Measurements from ENCODE around the gene IRF9. TPM values are rescaled to one million over a fixed set of nuclear protein-coding genes. Genes with fewer than 3 reads are reported as not detected.
A peak's percentile ranks its signal among the peaks of the same experiment; 100 is the strongest.

IRF9 gene
- total RNA-seq, 1 experiment from 2014 or later = 27.6 TPM

- Mint-ChIP-seq H3K4me1 (peaks cover 9 to 13% of the 10 kb centered on the region in 2 experiments), H3K36me3 (ENCODE audit: insufficient read depth in 1 of 3, low read depth in 3 of 3) (peaks cover 36 to 72% (median 64%) of the 10 kb centered on the region in 3 experiments), H3K27ac (no peak overlapping the region), H3K9me3 (no peaks in the 10 kb centered on the region), H3K27me3 (ENCODE audit: low read depth) (no peaks in the 10 kb centered on the region), H3K4me3 (peak overlapping the region in 1 of 2 experiments; percentile 34; a peak in 1 of 5 replicates)
- no peak overlapping the region for H3T11ph ChIP-seq (ENCODE audit: low read length)
- no peak overlapping the region for H3K4me2 ChIP-seq (ENCODE audit: insufficient read depth, insufficient read length, low read length)
- H3K4ac ChIP-seq (ENCODE audit: low read depth, low read length) = no peak overlapping the region
- no peak overlapping the region for H3K23ac ChIP-seq (ENCODE audit: insufficient read length, low read depth, low read length)
- H3K56ac ChIP-seq (ENCODE audit: insufficient read length, low read depth, low read length) = no peak overlapping the region
- no peaks in the 10 kb centered on the region for H3K27me3 ChIP-seq (ENCODE audit: insufficient read depth, low read length)
- no peaks in the 10 kb centered on the region for H3K9me3 ChIP-seq (ENCODE audit: control insufficient read depth, low read depth, low read length)
- H3K23me2 ChIP-seq (ENCODE audit: insufficient read length, low read depth, low read length, poor library complexity, severe bottlenecking) = peaks cover 11% of the 10 kb centered on the region
- no peak overlapping the region for H2AK5ac ChIP-seq (ENCODE audit: insufficient read length, low read length)
- no peaks in the 10 kb centered on the region for H3K4me1 ChIP-seq (ENCODE audit: insufficient read depth, low read length)
- H2BK20ac ChIP-seq (ENCODE audit: low read depth, low read length, poor library complexity, severe bottlenecking) = no peak overlapping the region
- H3K14ac ChIP-seq (ENCODE audit: insufficient read depth, low read length) = no peak overlapping the region
- no peak overlapping the region for H2BK15ac ChIP-seq (ENCODE audit: low read depth, low read length)
- TF ChIP-seq, protein P1, sequence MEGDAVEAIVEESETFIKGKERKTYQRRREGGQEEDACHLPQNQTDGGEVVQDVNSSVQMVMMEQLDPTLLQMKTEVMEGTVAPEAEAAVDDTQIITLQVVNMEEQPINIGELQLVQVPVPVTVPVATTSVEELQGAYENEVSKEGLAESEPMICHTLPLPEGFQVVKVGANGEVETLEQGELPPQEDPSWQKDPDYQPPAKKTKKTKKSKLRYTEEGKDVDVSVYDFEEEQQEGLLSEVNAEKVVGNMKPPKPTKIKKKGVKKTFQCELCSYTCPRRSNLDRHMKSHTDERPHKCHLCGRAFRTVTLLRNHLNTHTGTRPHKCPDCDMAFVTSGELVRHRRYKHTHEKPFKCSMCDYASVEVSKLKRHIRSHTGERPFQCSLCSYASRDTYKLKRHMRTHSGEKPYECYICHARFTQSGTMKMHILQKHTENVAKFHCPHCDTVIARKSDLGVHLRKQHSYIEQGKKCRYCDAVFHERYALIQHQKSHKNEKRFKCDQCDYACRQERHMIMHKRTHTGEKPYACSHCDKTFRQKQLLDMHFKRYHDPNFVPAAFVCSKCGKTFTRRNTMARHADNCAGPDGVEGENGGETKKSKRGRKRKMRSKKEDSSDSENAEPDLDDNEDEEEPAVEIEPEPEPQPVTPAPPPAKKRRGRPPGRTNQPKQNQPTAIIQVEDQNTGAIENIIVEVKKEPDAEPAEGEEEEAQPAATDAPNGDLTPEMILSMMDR (conservative IDR thresholded peaks at IDR 0.05) = no peak
- H4K91ac ChIP-seq (ENCODE audit: insufficient read length, low read depth, low read length) = no peak overlapping the region
- H2AFZ ChIP-seq (ENCODE audit: low read length) = no peak overlapping the region
- H3K79me2 ChIP-seq (ENCODE audit: insufficient read depth, low read length) = peaks cover 8% of the 10 kb centered on the region; the same call in 1 of the 2 replicates
- no peaks in the 10 kb centered on the region for H4K20me1 ChIP-seq (ENCODE audit: control insufficient read depth, insufficient read depth, insufficient read length)
- no peak overlapping the region for H3K27ac ChIP-seq (ENCODE audit: insufficient read length, low read depth, low read length)
- peaks cover 4% of the 10 kb centered on the region for H3K79me1 ChIP-seq (ENCODE audit: insufficient read depth, low read depth, low read length, poor library complexity, severe bottlenecking)
- H4K8ac ChIP-seq (replicated peaks; ENCODE audit: insufficient read length, low read depth, low read length) = no peak overlapping the region
- H3K18ac ChIP-seq (ENCODE audit: insufficient read length, low read depth, low read length) = no peak overlapping the region
- no peak overlapping the region for H4K5ac ChIP-seq (ENCODE audit: insufficient read length, low read depth, low read length)
- no peak overlapping the region for H2BK120ac ChIP-seq (ENCODE audit: low read depth, low read length, poor library complexity, severe bottlenecking)
- no peak for DNase-seq
- no peak overlapping the region for H3K9ac ChIP-seq (ENCODE audit: extremely low read depth, insufficient read length, low read length)
- no CpG with 5 or more reads among the region's 16 CpGs for WGBS (ENCODE audit: extremely low coverage, insufficient read length, low lambda C conversion rate)
- no peak overlapping the region for H2BK5ac ChIP-seq (ENCODE audit: insufficient read length, low read length)
- no peak overlapping the region for H2BK12ac ChIP-seq (ENCODE audit: insufficient read length, low read depth, low read length)
These were observed 9.5 kb upstream of the IRF9 start for GRCh38 chr14:24151404-24152080.

All from H9 (cell line).